ENCODE data around the gene PHLDA2. TPM values are rescaled to one million over a fixed set of nuclear protein-coding genes. Genes with fewer than 3 reads are reported as not detected.

The PHLDA2 gene
- polyA plus RNA-seq, 4 donors, result 5.7 to 55.1 (median 25.2) TPM

DNA sequence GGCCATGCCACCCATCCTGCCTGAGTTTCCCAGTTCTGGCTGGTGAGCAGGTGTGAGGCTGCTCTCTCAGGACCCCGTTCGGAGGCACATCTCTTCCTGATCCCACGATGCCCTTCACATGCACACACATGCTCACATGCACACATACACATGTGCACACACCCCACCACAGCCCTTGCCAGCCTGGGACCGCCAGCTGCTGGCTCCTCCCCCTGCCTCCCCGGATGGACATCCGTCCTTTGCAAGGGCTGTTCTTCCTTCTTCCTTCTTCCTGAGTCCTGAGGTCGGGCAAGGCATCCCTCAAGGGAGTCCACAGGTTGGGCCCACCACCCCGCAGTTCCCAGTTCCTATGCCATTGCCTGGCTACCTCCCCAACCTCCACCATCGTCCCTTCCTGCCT, 33.2 kb downstream of the PHLDA2 start:
- 69 to 83% (median 81%) methylated on average over 9 of the region's 9 CpGs for WGBS, 3 donors
- H3K27me3 ChIP-seq (ENCODE audit: control insufficient read depth in 3 of 3, insufficient read depth in 3 of 3, low read length in 3 of 3), result no peaks in the 10 kb centered on the region
- H3K4me1 ChIP-seq (ENCODE audit: control insufficient read depth in 3 of 3, insufficient read depth in 2 of 3, low read depth in 1 of 3, low read length in 2 of 3), result peaks cover 1 to 13% (median 4%) of the 10 kb centered on the region in 3 donors
- no peaks in the 10 kb centered on the region for H3K9me3 ChIP-seq (ENCODE audit: control insufficient read depth in 2 of 2, insufficient read depth in 1 of 2, low read depth in 1 of 2, low read length in 1 of 2)
- no peaks in the 10 kb centered on the region for H3K36me3 ChIP-seq (ENCODE audit: control insufficient read depth in 3 of 3, insufficient read depth in 2 of 3, low read depth in 1 of 3, low read length in 3 of 3)
- H3K4me3 ChIP-seq (ENCODE audit: low read depth in 1 of 3, low read length in 3 of 3), result no peak overlapping the region
- DNase-seq, result no peak
- no peak for FAIRE-seq
- no peak overlapping the region for H3K27ac ChIP-seq (ENCODE audit: low read depth in 1 of 3, low read length in 2 of 3)

DNA sequence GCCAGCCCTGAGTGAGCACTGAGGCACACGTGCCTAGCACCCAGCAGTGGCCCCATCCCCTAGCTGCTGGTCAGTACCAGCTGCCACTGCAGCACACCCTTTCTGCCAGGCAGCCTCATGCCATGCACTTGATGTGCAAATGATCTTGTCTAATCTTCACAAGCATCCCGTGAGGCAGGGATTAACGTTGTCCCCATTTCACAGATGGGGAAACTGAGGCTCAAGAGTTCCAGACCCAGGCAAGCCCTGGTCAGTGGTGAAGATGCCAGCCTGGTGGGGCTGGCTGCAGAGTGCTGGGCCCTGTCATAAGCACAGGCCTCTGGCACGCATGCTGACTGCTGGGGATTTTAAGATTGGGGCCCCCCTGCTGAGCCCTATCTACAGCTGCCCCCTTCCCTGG, 35.3 kb downstream of the PHLDA2 start:
- H3K4me1 ChIP-seq (ENCODE audit: control insufficient read depth in 3 of 3, insufficient read depth in 2 of 3, low read depth in 1 of 3, low read length in 2 of 3), result peaks cover 0 to 22% (median 3%) of the 10 kb centered on the region in 3 donors
- H3K36me3 ChIP-seq (ENCODE audit: control insufficient read depth in 3 of 3, insufficient read depth in 2 of 3, low read depth in 1 of 3, low read length in 3 of 3), result no peaks in the 10 kb centered on the region
- H3K27me3 ChIP-seq (ENCODE audit: control insufficient read depth in 3 of 3, insufficient read depth in 3 of 3, low read length in 3 of 3), result no peaks in the 10 kb centered on the region
- FAIRE-seq, result no peak
- no peak overlapping the region for H3K4me3 ChIP-seq (ENCODE audit: low read depth in 1 of 3, low read length in 3 of 3)
- H3K27ac ChIP-seq (ENCODE audit: low read depth in 1 of 3, low read length in 2 of 3), result no peak overlapping the region
- 85 to 87% (median 86%) methylated on average over 4 of the region's 4 CpGs for WGBS, 3 donors
- DNase-seq, result no peak
- no peaks in the 10 kb centered on the region for H3K9me3 ChIP-seq (ENCODE audit: control insufficient read depth in 2 of 2, insufficient read depth in 1 of 2, low read depth in 1 of 2, low read length in 1 of 2)

DNA sequence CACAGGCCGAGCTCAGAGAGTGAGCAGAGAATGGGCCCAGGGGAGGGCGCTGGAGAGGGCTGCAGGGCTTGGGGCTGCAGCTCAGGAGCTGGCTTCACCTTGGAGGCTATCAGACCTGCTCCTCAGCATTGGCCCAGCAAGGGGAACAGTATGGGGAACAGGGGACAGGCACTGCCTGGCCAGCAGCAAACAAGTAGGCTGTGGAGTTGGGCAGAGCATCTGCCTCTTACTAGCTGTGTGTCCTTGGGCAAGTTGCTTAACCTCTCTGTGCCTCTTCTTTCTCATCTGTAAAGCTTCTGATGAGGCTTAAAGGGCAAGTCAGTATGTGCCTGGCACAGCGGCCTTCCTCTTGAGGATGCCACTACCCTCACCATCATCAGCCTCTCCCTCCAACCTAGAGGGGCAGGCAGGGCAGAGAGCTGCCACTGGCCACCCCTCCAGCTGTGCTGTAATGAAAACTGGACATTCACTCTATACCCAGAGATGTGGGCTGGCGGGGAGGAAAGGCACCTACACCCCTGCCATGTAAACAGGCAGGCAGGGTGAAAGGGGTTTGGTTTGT, 36.2 kb downstream of the PHLDA2 start:
- Histone ChIP-seq H3K9me3 (ENCODE audit: control insufficient read depth in 2 of 2, insufficient read depth in 1 of 2, low read depth in 1 of 2, low read length in 1 of 2) (no peaks in the 10 kb centered on the region), H3K27me3 (ENCODE audit: control insufficient read depth in 3 of 3, insufficient read depth in 3 of 3, low read length in 3 of 3) (no peaks in the 10 kb centered on the region), H3K4me1 (ENCODE audit: control insufficient read depth in 3 of 3, insufficient read depth in 2 of 3, low read depth in 1 of 3, low read length in 2 of 3) (peaks cover 0 to 22% (median 3%) of the 10 kb centered on the region in 3 donors), H3K36me3 (ENCODE audit: control insufficient read depth in 3 of 3, insufficient read depth in 2 of 3, low read depth in 1 of 3, low read length in 3 of 3) (no peaks in the 10 kb centered on the region), H3K4me3 (ENCODE audit: low read depth in 1 of 3, low read length in 3 of 3) (peak overlapping the region in 1 of 3 donors; percentile 45), H3K27ac (ENCODE audit: low read depth in 1 of 3, low read length in 2 of 3) (peak overlapping the region in 1 of 3 donors; percentile 72)
- WGBS, 3 donors, result 42 to 53% (median 52%) methylated on average over 4 of the region's 4 CpGs
- peak in 1 of 2 donors; percentile 43 for DNase-seq
- FAIRE-seq, result no peak

DNA sequence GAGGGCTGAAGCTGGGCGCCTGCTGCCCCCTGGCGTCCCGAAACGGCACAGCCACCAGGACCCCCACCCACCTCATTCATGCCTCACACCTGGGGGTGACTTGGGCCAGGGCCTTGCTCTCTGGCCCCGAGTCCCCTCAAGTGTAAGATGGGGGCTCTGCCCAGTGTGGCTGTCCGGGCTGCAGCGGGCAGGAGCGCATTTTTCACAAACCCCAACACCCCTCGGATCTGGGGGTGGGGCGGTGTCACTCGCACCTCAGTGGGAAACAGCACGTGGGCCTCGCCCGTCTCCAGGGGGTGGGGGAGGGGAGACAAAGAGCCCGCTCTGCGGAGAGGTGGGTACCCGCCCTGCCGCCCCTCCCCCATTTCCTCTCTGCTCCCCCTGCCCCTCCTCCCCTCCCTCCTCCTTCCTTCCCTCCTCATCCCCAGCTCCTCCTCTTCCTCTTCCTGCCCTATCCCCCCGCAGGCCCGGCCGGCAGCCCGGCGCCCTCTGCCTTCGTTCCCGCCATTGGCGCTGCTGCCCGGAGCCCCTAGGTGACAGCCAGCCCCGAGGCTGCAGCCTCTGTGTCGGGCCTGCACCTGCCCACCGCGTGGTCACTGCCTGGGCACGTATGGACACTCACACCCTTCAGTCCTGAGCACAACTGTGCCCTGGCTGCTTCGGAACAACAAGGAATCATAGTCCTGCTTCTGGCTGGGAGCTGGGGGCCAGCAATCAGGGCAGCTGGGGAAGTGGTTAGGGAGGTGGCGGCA, 36.8 kb downstream of the PHLDA2 start:
- H3K27me3 ChIP-seq (ENCODE audit: control insufficient read depth in 3 of 3, insufficient read depth in 3 of 3, low read length in 3 of 3), result no peaks in the 10 kb centered on the region
- H3K4me3 ChIP-seq (ENCODE audit: low read depth in 1 of 3, low read length in 3 of 3), result peak overlapping the region in 2 of 3 donors; percentile 41 to 45
- H3K27ac ChIP-seq (ENCODE audit: low read depth in 1 of 3, low read length in 2 of 3), result peak overlapping the region; percentile 21 to 72 (median 33)
- DNase-seq (peak in 1 of 2 donors; percentile 71), FAIRE-seq (no peak)
- 3 to 5% (median 3%) methylated on average over 28 to 33 of the region's 34 CpGs for WGBS, 3 donors
- H3K9me3 ChIP-seq (ENCODE audit: control insufficient read depth in 2 of 2, insufficient read depth in 1 of 2, low read depth in 1 of 2, low read length in 1 of 2), result peaks cover 0 to 5% of the 10 kb centered on the region in 2 donors
- H3K4me1 ChIP-seq (ENCODE audit: control insufficient read depth in 3 of 3, insufficient read depth in 2 of 3, low read depth in 1 of 3, low read length in 2 of 3), result peaks cover 0 to 24% (median 3%) of the 10 kb centered on the region in 3 donors
- no peaks in the 10 kb centered on the region for H3K36me3 ChIP-seq (ENCODE audit: control insufficient read depth in 3 of 3, insufficient read depth in 2 of 3, low read depth in 1 of 3, low read length in 3 of 3)

DNA sequence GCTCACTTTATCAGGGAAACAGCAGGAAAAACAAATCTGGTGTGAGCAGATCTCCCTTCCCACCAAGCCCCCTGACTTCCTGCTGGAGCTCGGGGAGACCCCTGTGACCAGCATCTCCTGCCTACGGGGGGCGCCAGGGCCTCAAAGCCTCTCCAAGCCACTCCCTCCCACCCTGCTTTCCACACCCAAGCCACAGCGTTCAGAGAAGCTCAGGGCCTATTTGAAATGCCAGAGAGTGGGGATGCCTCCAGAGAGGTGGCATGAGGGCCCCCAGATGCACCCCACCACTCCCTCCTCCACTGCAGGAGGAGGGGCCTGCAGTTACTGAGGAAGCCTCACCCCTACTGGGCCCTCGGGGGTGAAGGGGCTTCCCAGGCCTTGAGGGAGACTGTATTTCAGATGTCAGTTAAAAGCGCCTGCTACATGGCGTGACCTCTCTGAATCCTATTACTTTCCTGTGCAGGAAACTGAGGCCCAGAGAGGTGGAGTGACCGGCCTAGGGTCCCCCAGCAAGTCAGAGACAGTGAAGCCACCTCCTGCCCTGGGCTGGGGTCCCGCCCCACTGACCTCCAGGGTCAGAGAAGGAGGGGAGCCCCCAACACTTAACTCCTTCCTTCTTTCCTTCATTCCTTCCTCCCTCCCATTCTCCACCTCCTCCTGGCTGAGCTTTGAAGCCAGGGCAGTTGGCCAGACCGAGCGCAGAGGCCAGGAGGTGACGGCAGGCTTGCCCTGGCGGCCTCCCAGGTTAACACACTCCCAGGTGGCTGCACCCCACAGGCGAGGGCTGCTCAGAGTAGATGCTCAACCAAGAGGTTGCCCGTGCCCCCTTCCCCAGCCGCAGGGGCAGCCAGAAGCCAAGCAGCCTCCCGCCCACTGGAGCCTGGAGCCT, 37.6 kb downstream of the PHLDA2 start:
- Histone ChIP-seq H3K4me3 (ENCODE audit: low read depth in 1 of 3, low read length in 3 of 3) (peak overlapping the region in 2 of 3 donors; percentile 41 to 45), H3K36me3 (ENCODE audit: control insufficient read depth in 3 of 3, insufficient read depth in 2 of 3, low read depth in 1 of 3, low read length in 3 of 3) (no peaks in the 10 kb centered on the region), H3K27ac (ENCODE audit: low read depth in 1 of 3, low read length in 2 of 3) (peak overlapping the region in 2 of 3 donors; percentile 27 to 39), H3K9me3 (ENCODE audit: control insufficient read depth in 2 of 2, insufficient read depth in 1 of 2, low read depth in 1 of 2, low read length in 1 of 2) (peaks cover 0 to 10% of the 10 kb centered on the region in 2 donors), H3K27me3 (ENCODE audit: control insufficient read depth in 3 of 3, insufficient read depth in 3 of 3, low read length in 3 of 3) (no peaks in the 10 kb centered on the region), H3K4me1 (ENCODE audit: control insufficient read depth in 3 of 3, insufficient read depth in 2 of 3, low read depth in 1 of 3, low read length in 2 of 3) (peaks cover 0 to 31% (median 3%) of the 10 kb centered on the region in 3 donors)
- 37 to 47% (median 39%) methylated on average over 16 to 17 of the region's 17 CpGs for WGBS, 3 donors
- FAIRE-seq (no peak), DNase-seq (peak in 1 of 2 donors; percentile 42)

DNA sequence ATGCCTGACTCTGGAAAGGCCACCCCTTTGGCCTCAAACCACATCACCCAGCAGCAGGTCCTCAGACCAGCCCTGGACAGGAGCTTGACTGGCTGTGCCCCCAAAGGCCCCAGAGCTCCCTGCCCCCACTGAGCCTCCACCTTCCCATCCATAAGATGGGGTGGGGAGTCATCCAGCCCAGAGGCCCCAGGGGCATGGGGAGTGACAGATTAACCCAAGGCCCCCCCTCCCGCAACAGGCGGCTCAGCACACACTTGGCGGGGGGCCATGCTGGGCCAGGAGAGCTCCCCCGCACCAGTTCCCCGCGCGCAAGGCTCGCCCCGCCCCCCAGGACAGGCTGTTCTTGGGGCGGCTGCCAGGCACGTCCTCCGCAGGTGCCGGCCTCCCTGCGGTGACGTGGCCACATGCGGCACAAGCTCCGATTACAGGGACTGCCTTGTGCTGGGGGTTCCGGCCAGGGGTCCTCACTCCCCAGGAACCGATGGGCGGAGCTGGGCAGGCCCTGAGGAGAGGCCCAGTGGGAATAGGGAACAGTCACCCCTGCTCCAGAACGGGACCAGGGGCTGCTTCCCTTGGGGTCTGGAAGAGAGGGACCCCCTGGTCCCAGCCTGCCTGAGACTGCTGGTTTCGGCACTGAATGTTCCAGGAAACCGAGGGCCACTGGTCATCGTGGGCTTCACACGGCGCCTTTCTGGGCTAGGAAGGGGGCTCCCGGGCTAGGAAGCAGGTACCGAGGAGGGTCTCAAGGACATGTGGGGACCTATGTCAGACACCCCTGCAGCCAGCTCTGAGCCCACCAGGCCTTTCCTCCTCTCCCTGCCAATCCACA, 38.5 kb downstream of the PHLDA2 start:
- Histone ChIP-seq H3K36me3 (ENCODE audit: control insufficient read depth in 3 of 3, insufficient read depth in 2 of 3, low read depth in 1 of 3, low read length in 3 of 3) (no peaks in the 10 kb centered on the region), H3K4me1 (ENCODE audit: control insufficient read depth in 3 of 3, insufficient read depth in 2 of 3, low read depth in 1 of 3, low read length in 2 of 3) (peaks cover 0 to 35% (median 3%) of the 10 kb centered on the region in 3 donors), H3K9me3 (ENCODE audit: control insufficient read depth in 2 of 2, insufficient read depth in 1 of 2, low read depth in 1 of 2, low read length in 1 of 2) (peaks cover 0 to 10% of the 10 kb centered on the region in 2 donors), H3K4me3 (ENCODE audit: low read depth in 1 of 3, low read length in 3 of 3) (no peak overlapping the region), H3K27ac (ENCODE audit: low read depth in 1 of 3, low read length in 2 of 3) (peak overlapping the region in 1 of 3 donors; percentile 39), H3K27me3 (ENCODE audit: control insufficient read depth in 3 of 3, insufficient read depth in 3 of 3, low read length in 3 of 3) (no peaks in the 10 kb centered on the region)
- FAIRE-seq (no peak), DNase-seq (peak; percentile 69 to 79)
- 45 to 68% (median 61%) methylated on average over 21 to 28 of the region's 28 CpGs for WGBS, 3 donors

DNA sequence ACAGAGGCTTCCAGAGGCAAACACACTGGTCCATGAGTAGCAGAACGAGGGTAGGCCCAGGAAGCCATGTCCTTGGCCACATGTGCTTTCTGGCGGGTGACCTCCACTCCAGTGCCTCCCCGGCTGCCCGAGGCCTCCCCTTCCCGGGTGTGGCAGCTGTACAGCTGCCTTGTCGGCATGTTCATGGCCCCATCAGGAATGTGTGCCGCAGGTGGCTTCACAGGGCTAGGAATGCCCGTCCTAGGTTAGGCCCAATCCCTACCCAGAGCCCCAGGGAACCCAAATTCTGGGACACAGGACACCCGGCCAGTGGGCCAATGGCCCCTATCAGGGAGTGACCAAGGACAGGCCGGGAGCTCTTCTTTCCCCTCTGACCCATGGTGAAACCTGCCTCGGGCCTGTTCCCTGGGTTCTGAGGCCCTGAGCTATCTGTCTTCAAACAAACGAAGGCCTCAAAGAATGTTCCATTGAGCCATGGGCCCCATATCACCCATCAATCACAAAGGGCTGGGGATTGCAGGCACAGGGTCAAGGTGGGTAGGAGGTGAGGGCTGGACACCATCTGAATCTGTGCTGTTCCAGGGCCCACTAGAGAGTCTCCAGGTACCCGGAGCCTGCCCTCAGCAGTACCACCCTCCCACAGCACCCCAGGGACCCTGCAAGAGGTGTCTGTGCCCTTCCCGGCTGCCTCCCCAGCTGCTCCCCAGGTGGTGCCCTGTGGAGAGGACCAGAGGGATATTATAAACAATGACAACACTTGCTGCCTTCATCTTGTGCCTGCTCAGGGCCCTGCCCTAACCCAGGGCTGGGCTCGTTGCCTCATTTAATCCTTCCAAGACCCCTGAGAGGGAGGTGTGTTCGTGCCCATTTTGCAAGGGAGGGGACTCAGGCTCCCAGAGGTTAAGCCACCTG, 39.6 kb downstream of the PHLDA2 start:
- H3K4me1 ChIP-seq (ENCODE audit: control insufficient read depth in 3 of 3, insufficient read depth in 2 of 3, low read depth in 1 of 3, low read length in 2 of 3), result peaks cover 0 to 35% (median 3%) of the 10 kb centered on the region in 3 donors
- H3K9me3 ChIP-seq (ENCODE audit: control insufficient read depth in 2 of 2, insufficient read depth in 1 of 2, low read depth in 1 of 2, low read length in 1 of 2), result peaks cover 0 to 10% of the 10 kb centered on the region in 2 donors
- no peak overlapping the region for H3K27ac ChIP-seq (ENCODE audit: low read depth in 1 of 3, low read length in 2 of 3)
- H3K27me3 ChIP-seq (ENCODE audit: control insufficient read depth in 3 of 3, insufficient read depth in 3 of 3, low read length in 3 of 3), result no peaks in the 10 kb centered on the region
- no peak for DNase-seq
- H3K4me3 ChIP-seq (ENCODE audit: low read depth in 1 of 3, low read length in 3 of 3), result no peak overlapping the region
- FAIRE-seq, result no peak
- H3K36me3 ChIP-seq (ENCODE audit: control insufficient read depth in 3 of 3, insufficient read depth in 2 of 3, low read depth in 1 of 3, low read length in 3 of 3), result no peaks in the 10 kb centered on the region
- 62 to 73% (median 65%) methylated on average over 16 of the region's 16 CpGs for WGBS, 3 donors
